SKM-1 treated with dmso at 0.1 percent for 144 hours (cell line): ENCODE results near the gene SMIM7.

Experiments used
- DNase-seq: peaks from one replicate; lab custom pipeline; 2025; ENCODE audit not compliant: unreplicated experiment; lab: John Stamatoyannopoulos, UW

Gene SMIM7

DNA sequence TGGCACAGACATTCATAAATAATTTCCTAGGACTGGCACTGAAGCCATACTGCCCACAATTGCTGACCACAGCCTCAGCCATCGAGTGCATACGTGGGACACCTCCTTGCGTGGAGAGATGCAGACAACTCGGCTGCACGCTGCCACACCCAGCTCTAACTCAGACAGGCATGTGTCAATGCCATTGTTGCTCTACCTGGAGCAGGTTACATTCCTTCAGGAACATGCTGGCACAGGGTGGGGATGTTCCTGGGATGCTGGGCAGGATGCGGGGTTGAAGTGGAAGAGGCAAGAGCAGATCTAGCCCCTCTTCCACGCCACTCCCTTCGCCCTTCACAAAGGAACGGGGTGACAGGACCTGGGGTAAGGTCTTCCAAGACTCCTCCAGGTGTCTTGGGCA, 63.5 kb downstream of the SMIM7 start:
- no peak for DNase-seq
